C4-2B (cell line): Measurements from ENCODE around the gene ROBO3.

Source experiments
- H3K27ac ChIP-seq: fragments of 450-650 bp; 2 replicates; pipeline ENCODE4 v1.5.1; 2017
- ZFX ChIP-seq: fragments of 450-650 bp; IDR thresholded peaks from 2 replicates; pipeline ENCODE4 v1.6.1; 2017
- TF ChIP-seq, protein P1 (sequence below): fragments of 450-650 bp; conservative IDR thresholded peaks from 2 replicates; pipeline ENCODE4 v1.5.1; 2017; ENCODE audit warnings: mild to moderate bottlenecking

The ROBO3 gene

DNA sequence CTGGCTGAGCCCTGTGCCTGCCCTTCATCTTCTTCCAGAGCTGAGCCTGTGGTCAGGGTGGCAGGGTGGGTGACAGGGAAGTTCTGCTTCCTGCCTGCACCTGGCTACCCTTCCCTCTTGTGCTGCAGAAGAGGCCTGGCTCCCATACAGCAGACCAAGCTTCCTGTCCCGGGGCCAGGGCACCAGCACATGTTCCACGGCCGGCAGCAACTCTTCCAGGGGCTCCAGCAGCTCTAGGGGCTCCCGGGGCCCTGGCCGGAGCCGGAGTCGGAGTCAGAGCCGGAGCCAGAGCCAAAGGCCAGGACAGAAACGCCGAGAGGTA lies 15.0 kb downstream of the ROBO3 start:
- no peak for TF ChIP-seq ZFX
- TF ChIP-seq, protein P1, sequence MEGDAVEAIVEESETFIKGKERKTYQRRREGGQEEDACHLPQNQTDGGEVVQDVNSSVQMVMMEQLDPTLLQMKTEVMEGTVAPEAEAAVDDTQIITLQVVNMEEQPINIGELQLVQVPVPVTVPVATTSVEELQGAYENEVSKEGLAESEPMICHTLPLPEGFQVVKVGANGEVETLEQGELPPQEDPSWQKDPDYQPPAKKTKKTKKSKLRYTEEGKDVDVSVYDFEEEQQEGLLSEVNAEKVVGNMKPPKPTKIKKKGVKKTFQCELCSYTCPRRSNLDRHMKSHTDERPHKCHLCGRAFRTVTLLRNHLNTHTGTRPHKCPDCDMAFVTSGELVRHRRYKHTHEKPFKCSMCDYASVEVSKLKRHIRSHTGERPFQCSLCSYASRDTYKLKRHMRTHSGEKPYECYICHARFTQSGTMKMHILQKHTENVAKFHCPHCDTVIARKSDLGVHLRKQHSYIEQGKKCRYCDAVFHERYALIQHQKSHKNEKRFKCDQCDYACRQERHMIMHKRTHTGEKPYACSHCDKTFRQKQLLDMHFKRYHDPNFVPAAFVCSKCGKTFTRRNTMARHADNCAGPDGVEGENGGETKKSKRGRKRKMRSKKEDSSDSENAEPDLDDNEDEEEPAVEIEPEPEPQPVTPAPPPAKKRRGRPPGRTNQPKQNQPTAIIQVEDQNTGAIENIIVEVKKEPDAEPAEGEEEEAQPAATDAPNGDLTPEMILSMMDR = no peak
- H3K27ac ChIP-seq = peak overlapping the region; percentile 9; the same call in 1 of the 2 replicates

GRCh38 chr11:124880958-124881357 lies 15.7 kb downstream of the ROBO3 start:
- peak overlapping the region; percentile 9; the same call in 1 of the 2 replicates for H3K27ac ChIP-seq
- TF ChIP-seq, protein P1 = no peak
- no peak for TF ChIP-seq ZFX

GRCh38 chr11:124882339-124883071 lies 17.3 kb downstream of the ROBO3 start:
- peak overlapping the region; percentile 81 for H3K27ac ChIP-seq
- 0 out of 2 replicates have a peak, but pooled peaks have one; percentile 17 for TF ChIP-seq ZFX
- TF ChIP-seq, protein P1 = no peak

GRCh38 chr11:124884340-124884739 lies 19.1 kb downstream of the ROBO3 start:
- H3K27ac ChIP-seq = peak overlapping the region; percentile 81
- TF ChIP-seq, protein P1 = no peak
- no peak for TF ChIP-seq ZFX

GRCh38 chr11:124884869-124885479 lies 19.7 kb downstream of the ROBO3 start:
- TF ChIP-seq, protein P1 = no peak
- no peak for TF ChIP-seq ZFX
- H3K27ac ChIP-seq = peak overlapping the region; percentile 81

GRCh38 chr11:124886476-124886875 lies 21.2 kb downstream of the ROBO3 start:
- TF ChIP-seq, protein P1 = no peak
- TF ChIP-seq ZFX = no peak
- H3K27ac ChIP-seq = no peak overlapping the region; the same call in 1 of the 2 replicates

- H3K27ac ChIP-seq = no peak overlapping the region
- no peak for TF ChIP-seq ZFX
- TF ChIP-seq, protein P1 = no peak
Measured at GRCh38 chr11:124886978-124887666, 21.9 kb downstream of the ROBO3 start.
